Measurements from ENCODE around the gene HTR4.

HTR4 gene

GRCh38 chr5:148665431-148665830, 11.1 kb upstream of the HTR4 start:
- no peak for DNase-seq (ENCODE audit: low read depth in 2 of 2, low spot score in 1 of 2)

GRCh38 chr5:148663509-148663908, 9.2 kb upstream of the HTR4 start:
- DNase-seq (ENCODE audit: low read depth in 2 of 2, low spot score in 1 of 2), result no peak

- DNase-seq (ENCODE audit: low read depth in 2 of 2, low spot score in 1 of 2), result no peak
Observed at GRCh38 chr5:148660346-148660660, 6.0 kb upstream of the HTR4 start.

- no peak for DNase-seq (ENCODE audit: low read depth in 2 of 2, low spot score in 1 of 2)
Observed at GRCh38 chr5:148659641-148660345, 5.5 kb upstream of the HTR4 start.

- no peak for DNase-seq (ENCODE audit: low read depth in 2 of 2, low spot score in 1 of 2)
Observed at GRCh38 chr5:148653291-148653835, 964 bp downstream of the HTR4 start.

- no peak for DNase-seq (ENCODE audit: low read depth in 2 of 2, low spot score in 1 of 2)
Observed at GRCh38 chr5:148651528-148651927, 2.8 kb downstream of the HTR4 start.

- no peak for DNase-seq (ENCODE audit: low read depth in 2 of 2, low spot score in 1 of 2)
Observed at GRCh38 chr5:148645527-148645926, 8.8 kb downstream of the HTR4 start.

GRCh38 chr5:148641735-148642134, 12.6 kb downstream of the HTR4 start:
- DNase-seq (ENCODE audit: low read depth in 2 of 2, low spot score in 1 of 2), result no peak

GRCh38 chr5:148640471-148640870, 13.9 kb downstream of the HTR4 start:
- no peak for DNase-seq (ENCODE audit: low read depth in 2 of 2, low spot score in 1 of 2)

- no peak for DNase-seq (ENCODE audit: low read depth in 2 of 2, low spot score in 1 of 2)
Observed at GRCh38 chr5:148639081-148639480, 15.2 kb downstream of the HTR4 start.

- no peak for DNase-seq (ENCODE audit: low read depth in 2 of 2, low spot score in 1 of 2)
Observed at GRCh38 chr5:148636353-148636752, 18.0 kb downstream of the HTR4 start.

- DNase-seq (ENCODE audit: low read depth in 2 of 2, low spot score in 1 of 2), result no peak
Observed at GRCh38 chr5:148635321-148636083, 18.8 kb downstream of the HTR4 start.

GRCh38 chr5:148633067-148633377, 21.3 kb downstream of the HTR4 start:
- no peak for DNase-seq (ENCODE audit: low read depth in 2 of 2, low spot score in 1 of 2)

GRCh38 chr5:148632255-148633066, 21.9 kb downstream of the HTR4 start:
- DNase-seq (ENCODE audit: low read depth in 2 of 2, low spot score in 1 of 2), result no peak

- DNase-seq (ENCODE audit: low read depth in 2 of 2, low spot score in 1 of 2), result no peak
Observed at GRCh38 chr5:148626986-148627385, 27.3 kb downstream of the HTR4 start.

GRCh38 chr5:148626081-148626613, 28.2 kb downstream of the HTR4 start:
- no peak for DNase-seq (ENCODE audit: low read depth in 2 of 2, low spot score in 1 of 2)

GRCh38 chr5:148625250-148625649, 29.1 kb downstream of the HTR4 start:
- no peak for DNase-seq (ENCODE audit: low read depth in 2 of 2, low spot score in 1 of 2)

GRCh38 chr5:148623741-148624140, 30.6 kb downstream of the HTR4 start:
- no peak for DNase-seq (ENCODE audit: low read depth in 2 of 2, low spot score in 1 of 2)

GRCh38 chr5:148623101-148623500, 31.2 kb downstream of the HTR4 start:
- no peak for DNase-seq (ENCODE audit: low read depth in 2 of 2, low spot score in 1 of 2)

- DNase-seq (ENCODE audit: low read depth in 2 of 2, low spot score in 1 of 2), result no peak
Observed at GRCh38 chr5:148620696-148621095, 33.6 kb downstream of the HTR4 start.

- DNase-seq (ENCODE audit: low read depth in 2 of 2, low spot score in 1 of 2), result no peak
Observed at GRCh38 chr5:148620091-148620490, 34.2 kb downstream of the HTR4 start.

GRCh38 chr5:148619484-148619883, 34.8 kb downstream of the HTR4 start:
- no peak for DNase-seq (ENCODE audit: low read depth in 2 of 2, low spot score in 1 of 2)
